ENCODE results near the gene SLC35G3.
"Not testable (repeated sequence)": the region's sequence is repeated elsewhere in the genome, so short reads cannot be mapped to it uniquely, and the experiment has no call there.

Gene SLC35G3

DNA sequence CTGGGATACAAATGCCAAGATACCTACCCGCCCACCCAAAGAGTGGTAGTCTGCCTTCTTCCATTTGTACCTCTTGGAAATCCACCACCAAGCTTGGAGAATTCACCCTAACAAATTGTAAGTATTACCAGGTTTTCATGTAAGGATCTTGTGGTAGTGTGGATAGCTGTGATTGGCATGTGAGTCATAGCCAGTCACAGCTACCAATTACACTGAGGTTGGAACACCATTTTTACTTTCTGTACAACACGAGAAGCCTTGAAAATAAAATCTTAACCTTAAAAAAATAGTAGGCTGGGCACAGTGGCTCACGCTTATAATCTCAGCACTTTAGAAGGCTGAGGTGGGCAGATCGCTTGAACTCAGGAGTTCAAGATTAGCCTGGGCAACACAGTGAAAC, 18.5 kb upstream of the SLC35G3 start:
- DNase-seq (ENCODE audit: low read depth in 4 of 4, low spot score in 1 of 4): no peak

DNA sequence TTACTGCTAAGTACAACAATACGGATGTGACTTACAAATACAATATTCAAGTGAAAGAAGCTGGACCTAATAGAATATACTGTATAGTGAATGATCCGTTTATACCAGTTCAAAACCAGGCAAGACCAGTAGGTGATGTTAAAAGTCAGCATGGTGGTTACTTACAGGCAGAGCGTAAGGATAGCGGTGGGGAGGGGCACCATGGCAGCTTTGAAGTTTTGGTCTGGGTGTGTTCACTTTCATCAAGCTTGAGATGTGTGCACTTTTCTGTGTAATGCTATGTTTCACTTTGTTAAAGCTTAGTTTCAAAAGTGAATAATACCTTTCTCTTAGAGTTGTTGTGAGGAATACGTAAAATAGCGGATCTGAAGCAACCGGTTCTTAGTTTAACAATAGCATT, 16.5 kb upstream of the SLC35G3 start:
- no peak for DNase-seq (ENCODE audit: low read depth in 4 of 4, low spot score in 1 of 4)

DNA sequence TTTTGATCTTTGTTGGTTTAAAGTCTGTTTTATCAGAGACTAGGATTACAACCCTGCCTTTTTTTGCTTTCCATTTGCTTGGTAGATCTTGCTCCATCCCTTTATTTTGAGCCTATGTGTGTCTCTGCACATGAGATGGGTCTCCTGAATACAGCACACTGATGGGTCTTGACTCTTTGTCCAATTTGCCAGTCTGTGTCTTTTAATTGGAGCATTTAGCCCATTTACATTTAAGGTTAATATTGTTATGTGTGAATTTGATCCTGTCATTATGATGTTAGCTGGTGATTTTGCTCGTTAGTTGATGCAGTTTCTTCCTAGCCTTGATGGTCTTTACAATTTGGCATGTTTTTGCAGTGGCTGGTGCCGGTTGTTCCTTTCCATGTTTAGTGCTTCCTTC, 8.4 kb upstream of the SLC35G3 start:
- DNase-seq (ENCODE audit: low read depth in 4 of 4, low spot score in 1 of 4): not testable (repeated sequence)

DNA sequence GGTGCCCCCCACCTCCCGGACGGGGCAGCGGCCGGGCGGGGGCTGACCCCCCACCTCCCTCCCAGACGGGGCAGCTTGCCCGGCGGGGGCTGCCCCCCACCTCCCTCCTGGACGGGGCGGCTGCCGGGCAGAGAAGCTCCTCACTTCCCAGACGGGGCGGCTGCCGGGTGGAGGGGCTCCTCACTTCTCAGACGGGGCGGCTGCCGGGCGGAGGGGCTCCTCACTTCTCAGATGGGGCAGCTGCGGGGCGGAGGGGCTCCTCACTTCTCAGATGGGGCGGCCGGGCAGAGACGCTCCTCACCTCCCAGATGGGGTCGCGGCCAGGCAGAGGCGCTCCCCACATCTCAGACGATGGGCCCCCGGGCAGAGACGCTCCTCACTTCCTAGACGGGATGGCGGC, 869 bp upstream of the SLC35G3 start:
- not testable (repeated sequence) for DNase-seq (ENCODE audit: low read depth in 4 of 4, low spot score in 1 of 4)

DNA sequence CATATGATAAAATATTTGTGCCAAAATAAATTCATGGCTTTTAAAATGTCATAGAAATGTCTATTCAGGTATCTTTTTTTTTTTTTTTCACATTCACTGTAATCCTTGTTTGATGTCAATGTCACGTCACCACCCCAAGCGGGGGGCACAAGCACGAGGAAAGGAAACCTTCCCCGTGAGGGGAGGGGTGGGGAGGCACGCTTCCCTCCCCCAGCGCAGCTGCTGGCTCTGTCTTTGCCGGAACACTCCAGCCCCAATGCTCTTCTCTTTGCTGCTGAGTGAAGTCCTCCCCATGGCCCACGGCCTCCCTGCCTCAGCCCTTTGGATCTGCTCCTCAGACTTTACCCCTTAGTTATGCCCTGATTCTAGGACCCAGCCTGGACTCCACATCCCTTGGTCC, 1.5 kb downstream of the SLC35G3 start:
- no peak for DNase-seq (ENCODE audit: low read depth in 4 of 4, low spot score in 1 of 4)

DNA sequence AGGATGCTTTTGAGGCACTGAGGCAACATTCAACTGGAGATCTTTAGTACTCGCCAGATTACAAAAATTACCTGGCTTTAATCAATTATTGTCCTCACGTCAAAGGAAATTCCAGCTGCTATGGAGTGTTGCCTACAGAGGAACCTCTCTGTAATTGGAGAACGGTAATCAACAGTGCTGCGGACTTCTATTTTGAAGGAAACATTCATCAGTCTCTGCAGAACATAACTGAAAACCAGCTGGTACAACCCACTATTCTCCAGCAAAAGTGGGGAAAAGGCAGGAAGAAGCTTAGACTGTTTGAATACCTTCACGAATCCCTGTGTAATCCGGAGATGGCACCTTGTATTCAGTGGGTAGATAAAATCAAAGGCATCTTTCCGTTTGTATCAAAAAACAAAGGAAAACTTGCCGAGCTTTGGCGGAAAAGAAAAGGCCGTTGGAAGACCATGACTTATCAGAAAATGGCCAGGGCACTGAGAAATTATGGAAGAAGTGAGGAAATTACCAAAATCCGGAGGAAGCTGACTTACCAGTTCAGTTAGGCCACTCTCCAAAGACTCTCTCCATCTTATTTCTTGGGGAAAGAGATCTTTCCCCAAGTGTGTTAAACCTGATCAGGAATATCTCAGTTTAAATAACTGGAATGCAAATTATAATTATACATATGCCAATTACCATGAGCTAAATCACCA, 3.0 kb downstream of the SLC35G3 start:
- DNase-seq (ENCODE audit: low read depth in 4 of 4, low spot score in 1 of 4): no peak

DNA sequence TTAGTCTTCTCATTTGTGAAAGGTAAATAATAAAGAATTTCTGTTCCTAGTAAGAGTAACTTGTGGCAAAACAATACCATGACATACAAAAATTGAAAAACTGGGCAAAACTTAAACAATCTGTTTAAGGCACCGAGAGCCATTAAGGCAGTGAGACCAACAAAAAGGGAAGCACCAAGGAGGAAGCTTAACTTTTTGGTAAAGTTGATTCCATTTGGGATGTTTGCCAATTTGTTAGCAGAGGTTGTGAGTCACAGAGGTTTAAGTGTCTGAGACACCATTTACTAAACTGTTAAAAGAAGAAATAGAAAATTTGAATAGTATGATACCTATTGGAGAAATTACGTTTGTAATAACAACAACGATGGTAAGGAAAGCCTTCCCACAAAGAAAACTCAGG, 4.9 kb downstream of the SLC35G3 start:
- no peak for DNase-seq (ENCODE audit: low read depth in 4 of 4, low spot score in 1 of 4)

DNA sequence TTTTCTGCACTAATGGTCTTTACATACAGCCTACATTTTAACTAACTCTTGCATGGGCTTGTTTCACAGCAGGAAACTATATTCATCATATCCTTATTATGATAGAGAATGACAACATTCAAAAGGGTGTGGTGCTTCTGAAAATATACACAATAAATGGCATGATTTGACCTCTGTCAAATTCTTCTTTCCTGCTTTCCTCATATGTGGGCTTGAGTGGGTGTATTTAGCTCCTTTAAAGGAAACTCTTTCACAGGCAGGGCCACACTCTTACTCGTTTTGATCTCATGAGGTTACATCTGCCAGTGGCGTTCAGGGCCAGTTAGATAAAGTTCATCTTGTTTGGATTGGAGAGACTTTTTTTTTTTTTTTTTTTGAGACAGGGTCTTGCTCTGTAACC, 6.1 kb downstream of the SLC35G3 start:
- no peak for DNase-seq (ENCODE audit: low read depth in 4 of 4, low spot score in 1 of 4)

DNA sequence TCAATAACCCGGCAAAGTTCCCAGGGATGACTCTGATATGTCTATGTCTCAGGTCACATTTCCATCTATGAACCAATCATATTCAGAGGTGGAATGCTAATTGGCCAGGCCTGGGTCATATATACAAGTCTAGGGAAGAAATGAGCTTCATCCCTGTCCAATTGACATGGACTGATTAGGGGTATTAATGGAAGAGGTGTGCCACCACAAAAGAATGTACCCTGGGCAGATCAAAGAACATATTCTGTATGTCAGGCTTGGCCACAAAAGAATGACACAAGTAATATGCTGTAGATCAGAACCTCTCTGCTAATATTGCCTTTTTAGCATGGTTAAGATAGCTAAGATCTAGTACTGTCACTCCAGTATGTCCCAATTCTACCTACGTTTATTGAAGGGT, 6.7 kb downstream of the SLC35G3 start:
- no peak for DNase-seq (ENCODE audit: low read depth in 4 of 4, low spot score in 1 of 4)

DNA sequence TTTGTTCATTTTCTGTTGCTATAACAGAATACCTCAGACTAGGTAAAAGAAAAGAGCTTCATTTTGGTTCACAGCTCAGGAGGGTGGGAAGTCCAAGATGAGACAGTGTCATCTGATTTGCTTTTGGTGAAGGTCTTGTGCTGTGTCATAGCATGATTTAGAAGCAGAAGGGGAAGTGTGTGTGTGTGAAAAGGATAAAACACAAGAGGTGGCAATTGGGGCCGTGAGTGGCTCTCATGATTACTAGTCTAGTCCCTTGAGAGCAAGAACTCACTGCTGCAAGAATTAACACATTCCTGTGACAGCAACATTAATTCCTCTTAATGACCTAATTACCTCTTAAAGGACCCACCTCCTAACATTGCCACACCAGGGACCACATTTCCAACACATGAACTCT, 8.3 kb downstream of the SLC35G3 start:
- no peak for DNase-seq (ENCODE audit: low read depth in 4 of 4, low spot score in 1 of 4)

DNA sequence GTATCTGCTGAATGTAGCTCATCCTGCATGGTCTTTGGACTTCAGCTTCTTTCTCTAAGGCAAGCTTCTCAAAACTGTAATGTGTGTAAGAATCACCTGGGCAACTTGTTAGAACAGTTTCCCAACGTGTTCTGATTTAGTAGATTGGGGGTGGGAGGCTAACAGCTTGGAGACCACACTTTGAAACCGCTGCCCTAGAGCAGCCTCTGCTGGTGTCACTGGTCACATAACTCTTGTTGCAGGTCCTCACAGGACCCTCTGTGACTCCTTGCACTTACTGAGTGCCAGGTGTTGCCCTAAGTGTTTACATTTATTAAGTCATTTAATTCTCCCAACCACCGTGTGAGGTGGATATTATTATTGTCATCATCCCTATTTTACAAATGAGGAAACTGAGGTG, 9.9 kb downstream of the SLC35G3 start:
- no peak for DNase-seq (ENCODE audit: low read depth in 4 of 4, low spot score in 1 of 4)

DNA sequence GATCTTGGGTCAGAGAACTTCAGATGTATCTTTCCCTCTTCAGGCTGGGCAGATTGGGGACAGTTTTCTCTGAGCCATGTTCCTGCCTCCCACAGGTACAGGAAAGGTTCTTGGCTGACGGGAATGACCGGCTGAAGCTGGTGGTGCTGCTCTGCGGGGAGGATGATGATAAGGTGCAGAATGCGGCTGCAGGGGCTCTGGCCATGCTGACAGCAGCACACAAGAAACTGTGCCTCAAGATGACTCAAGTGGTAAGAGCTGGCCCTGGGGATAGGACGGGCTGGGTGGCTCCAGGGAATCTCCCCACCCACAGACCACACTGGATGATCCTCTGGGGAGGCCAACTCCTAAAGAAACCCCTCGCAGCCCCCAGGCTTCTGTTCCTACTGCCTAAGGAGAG, 10.9 kb downstream of the SLC35G3 start:
- no peak for DNase-seq (ENCODE audit: low read depth in 4 of 4, low spot score in 1 of 4)

DNA sequence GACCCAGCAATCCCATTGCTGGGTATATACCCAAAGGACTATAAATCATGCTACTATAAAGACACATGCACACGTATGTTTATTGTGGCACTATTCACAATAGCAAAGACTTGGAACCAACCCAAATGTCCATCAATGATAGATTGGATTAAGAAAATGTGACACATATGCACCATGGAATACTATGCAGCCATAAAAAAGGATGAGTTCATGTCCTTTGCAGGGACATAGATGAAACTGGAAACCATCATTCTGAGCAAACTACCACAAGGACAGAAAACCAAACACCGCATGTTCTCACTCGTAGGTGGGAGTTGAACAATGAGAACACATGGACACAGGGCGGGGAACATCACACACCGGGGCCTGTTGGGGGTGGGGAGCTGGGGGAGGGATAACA, 14.8 kb downstream of the SLC35G3 start:
- not testable (repeated sequence) for DNase-seq (ENCODE audit: low read depth in 4 of 4, low spot score in 1 of 4)

DNA sequence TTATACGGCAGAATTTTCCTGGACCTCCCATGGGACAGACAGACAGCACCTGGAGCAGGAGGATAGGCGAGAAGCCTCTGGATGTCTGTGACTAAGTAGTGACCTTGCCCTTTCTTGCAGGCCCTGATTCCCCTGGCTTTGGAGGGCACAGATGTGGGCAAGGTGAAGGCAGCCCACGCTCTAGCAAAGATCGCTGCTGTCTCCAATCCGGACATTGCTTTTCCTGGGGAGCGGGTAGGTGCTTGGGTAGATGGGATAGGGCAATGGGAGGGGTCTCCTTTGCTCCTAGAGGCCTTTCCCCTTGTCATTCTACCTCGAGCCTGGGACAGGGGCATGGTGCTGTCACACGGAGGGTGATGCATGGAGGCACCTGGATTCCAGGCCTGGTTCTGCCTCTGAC, 17.3 kb downstream of the SLC35G3 start:
- DNase-seq (ENCODE audit: low read depth in 4 of 4, low spot score in 1 of 4): no peak

DNA sequence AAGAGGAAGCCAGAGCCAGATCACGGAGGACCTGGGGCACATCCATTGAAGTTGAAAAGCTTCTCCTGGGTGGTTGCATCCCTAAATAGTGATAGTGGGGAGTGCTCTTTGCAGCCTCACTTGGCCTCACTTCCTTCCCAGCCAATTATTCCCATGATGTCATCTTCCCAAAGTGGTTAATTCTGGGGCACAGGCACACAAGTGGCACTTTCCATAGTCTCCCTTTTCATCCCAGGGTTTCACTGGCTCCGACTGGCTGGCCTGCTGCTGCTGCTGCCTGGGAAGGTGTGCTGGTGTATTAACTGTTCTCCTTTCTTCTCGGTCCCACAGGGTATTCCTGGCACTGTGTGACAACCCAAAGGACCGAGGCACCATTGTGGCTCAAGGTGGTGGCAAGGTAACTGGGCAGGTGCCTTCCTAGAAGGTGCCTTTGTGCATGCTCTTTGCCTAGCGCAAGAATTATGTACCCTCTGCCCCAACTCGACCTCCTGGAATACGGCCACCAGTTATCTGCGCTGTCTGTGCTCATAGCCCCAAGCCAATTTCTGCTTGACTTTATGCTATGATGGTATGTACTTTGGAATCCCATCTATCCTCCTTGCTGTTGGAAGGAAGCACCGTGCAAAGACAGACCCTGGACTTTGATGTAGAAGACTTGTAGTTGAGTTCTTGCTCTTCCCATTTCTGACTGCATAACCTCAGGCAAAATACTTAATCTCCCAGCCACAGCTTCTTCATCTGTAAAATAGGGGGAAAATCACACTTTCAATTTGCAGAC, 18.4 kb downstream of the SLC35G3 start:
- no peak for DNase-seq (ENCODE audit: low read depth in 4 of 4, low spot score in 1 of 4)

DNA sequence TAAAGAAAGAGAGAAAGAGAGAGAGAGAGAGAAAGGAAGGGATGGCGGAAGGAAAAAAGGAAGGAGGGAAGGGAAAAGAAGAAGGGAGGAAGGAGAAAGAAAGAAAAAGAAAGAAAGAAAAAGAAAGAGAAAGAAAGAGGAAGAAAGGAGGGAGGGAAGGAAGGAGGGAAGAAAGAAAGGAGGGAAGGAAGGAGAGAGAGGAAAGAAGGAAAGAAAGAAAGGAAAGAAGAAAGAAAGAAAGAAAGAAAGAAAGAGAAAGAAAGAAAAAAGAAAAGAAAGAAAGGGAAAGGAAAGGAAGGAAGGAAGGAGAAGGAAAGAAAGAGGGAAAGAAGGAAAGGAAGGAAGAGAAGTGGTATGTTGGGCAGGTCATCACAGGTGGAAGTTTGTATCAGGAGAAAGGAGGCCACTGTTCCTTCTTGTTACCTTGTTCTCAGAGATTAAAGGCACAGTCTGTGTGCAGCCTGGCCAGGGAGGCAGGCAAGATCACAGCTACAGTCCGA, 19.3 kb downstream of the SLC35G3 start:
- no peak for DNase-seq (ENCODE audit: low read depth in 4 of 4, low spot score in 1 of 4)

DNA sequence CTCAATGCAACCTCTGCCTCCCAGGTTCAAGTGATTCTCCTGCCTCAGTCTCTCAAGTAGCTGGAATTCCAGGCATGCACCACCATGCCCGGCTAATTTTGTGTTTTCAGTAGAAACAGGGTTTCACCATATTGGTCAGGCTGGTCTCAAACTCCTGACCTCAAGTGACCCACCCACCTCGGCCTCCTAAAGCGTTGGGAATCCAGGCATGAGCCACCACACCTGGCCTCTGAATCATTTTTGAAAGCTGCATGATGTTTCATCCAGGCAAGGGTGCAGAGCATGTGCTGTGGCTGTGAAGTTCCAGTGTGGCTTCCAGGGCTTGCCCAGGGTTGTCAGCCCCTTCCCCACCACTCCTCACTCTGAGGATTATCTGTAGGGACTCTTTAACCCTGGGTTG, 21.9 kb downstream of the SLC35G3 start:
- DNase-seq (ENCODE audit: low read depth in 4 of 4, low spot score in 1 of 4): not testable (repeated sequence)

DNA sequence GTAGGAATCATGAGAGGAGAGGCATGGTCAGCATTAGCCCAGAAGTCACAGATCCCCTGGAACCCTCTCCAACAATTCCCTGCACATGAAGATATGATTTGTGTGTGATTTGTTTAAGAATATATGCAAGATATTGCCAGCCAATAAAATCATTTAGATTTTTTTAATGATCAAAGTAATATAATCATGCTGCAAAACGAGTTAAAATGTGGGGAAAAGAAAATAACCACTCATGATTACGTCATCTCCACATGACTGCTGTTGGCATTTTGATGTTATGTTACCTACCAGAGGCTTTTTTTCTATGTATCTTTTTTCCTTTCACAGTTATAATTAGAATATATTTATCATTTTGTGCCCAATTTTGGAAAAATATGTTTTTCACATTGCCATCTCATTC, 22.4 kb downstream of the SLC35G3 start:
- DNase-seq (ENCODE audit: low read depth in 4 of 4, low spot score in 1 of 4): no peak

DNA sequence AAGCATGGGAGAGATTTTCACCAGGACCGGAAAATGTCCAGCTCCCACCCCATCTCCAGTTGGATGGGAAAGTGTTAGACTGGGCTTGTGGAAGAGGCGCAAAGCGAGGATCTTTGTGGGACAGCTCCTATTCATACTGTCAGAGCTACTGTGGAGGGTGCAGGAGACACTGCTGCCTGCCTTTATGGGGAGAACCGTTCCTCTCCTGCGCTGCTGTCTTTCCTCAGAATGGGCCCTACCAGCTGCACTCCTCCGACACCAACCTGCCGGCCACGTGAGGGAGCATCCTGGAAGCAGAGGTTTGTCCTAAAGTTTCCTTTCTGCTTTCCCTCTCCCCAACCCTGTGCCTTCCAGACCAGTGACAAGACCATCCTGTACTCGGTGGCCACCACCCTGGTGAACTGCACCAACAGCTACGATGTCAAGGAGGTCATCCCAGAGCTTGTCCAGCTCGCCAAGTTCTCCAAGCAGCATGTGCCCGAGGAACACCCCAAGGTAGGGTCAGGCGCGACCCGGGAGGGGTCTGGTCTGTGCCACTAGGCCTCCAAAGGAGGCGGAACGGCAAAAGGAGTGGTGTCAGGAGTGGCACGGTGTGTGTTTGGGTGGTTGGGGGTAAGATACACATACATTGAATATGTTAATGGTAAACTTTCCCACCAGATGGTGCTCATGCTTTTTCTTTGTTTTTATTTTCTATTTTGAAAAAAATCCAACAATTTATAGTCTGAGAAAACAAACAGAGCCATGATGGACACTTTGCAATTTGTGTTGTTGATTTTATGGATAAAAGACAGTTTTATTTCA, 23.0 kb downstream of the SLC35G3 start:
- DNase-seq (ENCODE audit: low read depth in 4 of 4, low spot score in 1 of 4): no peak

DNA sequence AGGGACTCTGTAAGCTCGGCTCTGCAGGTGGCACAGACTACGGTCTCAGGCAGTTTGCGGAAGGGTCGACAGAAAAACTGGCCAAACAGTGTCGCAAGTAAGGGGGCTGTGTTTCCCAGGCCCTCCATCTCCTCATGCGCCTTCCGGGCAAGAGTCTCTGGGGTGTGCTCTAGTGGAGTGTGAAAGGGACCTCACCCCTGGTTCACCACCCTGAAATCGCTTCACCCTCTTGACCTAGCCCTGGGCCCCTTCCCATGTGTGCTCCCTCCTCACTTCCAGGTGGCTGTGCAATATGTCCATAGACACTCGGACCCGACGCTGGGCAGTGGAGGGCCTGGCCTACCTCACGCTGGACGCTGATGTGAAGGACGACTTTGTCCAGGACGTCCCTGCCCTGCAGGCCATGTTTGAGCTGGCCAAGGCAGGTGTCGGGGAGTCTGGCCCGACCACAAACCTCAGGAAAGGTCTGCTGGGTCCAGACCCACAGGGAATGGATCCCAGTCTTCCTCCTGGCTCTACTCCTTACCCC, 24.3 kb downstream of the SLC35G3 start:
- no peak for DNase-seq (ENCODE audit: low read depth in 4 of 4, low spot score in 1 of 4)

DNA sequence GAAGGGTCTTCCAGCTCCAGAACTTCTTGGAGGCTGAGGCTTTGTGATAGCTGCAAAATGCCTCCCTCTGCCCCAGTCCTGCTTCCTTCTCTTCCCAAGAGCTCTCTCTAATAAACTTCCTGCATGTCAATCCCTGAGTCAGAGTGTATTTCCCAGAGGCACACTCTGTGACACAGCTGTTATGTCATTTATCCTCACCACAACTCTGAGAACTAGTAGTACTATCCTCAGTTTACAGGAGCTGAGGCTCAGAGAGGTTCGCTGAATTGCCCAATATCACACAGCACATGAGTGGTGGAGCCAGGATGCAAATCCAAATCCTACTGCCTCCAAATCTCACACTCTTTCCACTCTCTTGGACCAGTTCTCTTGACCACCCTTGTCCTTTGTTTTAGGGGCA, 26.5 kb downstream of the SLC35G3 start:
- no peak for DNase-seq (ENCODE audit: low read depth in 4 of 4, low spot score in 1 of 4)

DNA sequence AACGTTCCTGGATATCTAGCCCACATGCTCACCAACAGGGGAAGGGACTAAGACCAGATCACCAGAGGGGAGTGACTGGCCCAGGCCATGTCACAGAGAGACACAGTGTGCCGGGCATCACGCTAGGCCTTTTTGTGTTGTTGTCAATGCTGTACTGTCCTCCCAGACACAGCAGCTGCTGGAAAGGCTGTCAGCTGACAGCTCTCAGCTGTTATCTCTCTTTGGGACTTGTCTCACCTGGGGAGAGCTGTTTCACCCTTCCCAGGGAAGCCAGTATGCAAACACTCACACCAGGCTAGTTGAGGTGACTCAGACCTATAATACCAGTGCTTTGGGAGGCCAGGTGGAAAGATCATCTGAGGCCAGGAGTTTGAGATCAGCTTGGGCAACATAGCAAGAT, 27.1 kb downstream of the SLC35G3 start:
- DNase-seq (ENCODE audit: low read depth in 4 of 4, low spot score in 1 of 4): no peak

Measured in stimulated activated CD4-positive, alpha-beta T cell treated with anti-CD3 and anti-CD28 coated beads, Interleukin-1b, Interleukin-23, amount 100 ng/mL, for 24 hours (primary cell).